ENCODE data around the gene SYNM.

DNA sequence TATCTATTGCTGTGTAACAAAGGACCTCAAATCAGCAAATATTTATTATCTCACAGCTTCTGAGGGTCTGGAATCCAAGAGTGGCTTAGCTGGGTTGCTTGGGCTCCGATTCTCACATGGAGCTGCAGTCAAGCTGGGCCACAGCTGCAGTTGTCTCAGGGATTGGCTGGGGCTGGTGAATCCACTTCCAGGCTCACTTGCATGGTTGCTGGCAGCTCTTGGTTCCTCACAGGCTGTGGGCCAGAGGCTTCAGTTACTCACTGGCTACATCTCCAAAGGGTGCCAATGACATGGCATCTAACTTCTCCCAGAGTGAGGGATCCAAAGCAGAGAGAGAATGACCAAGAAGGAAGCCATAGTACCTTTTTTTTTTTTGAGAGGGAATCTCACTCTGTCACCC is 13.9 kb upstream of the SYNM start:
- TF ChIP-seq CTCF (IDR thresholded peaks at IDR 0.05; ENCODE audit: low read depth, low read length) (no peak), EZH2phosphoT487 (IDR thresholded peaks at IDR 0.05; ENCODE audit: low read depth) (no peak)
